Endodermal cell (in vitro differentiated cells): ENCODE data around the gene CCDC195. TPM values are rescaled to one million over a fixed set of nuclear protein-coding genes. Genes with fewer than 3 reads are reported as not detected.

ENCODE experiments used
- DNase-seq: peaks from one replicate; pipeline ENCODE4 v3.0.0-alpha.2; 2017
- H3K27ac ChIP-seq: 2 replicates; pipeline ENCODE4 v1.5.1; 2013; ENCODE audit warnings: mild to moderate bottlenecking, low read depth, low read length, moderate library complexity
- H3K27me3 ChIP-seq: 2 replicates; pipeline ENCODE4 v1.6.1; 2013; ENCODE audit warnings: mild to moderate bottlenecking, low read length, moderate library complexity; ENCODE audit not compliant: insufficient read depth, control insufficient read depth, poor library complexity, severe bottlenecking
- H3K36me3 ChIP-seq: 2 replicates; pipeline ENCODE4 v1.7.0; 2013; ENCODE audit warnings: mild to moderate bottlenecking, low read length, moderate library complexity; ENCODE audit not compliant: control insufficient read depth, insufficient read depth
- H3K4me1 ChIP-seq: one replicate; pipeline ENCODE4 v1.7.0; 2013; ENCODE audit warnings: low read length; ENCODE audit not compliant: control insufficient read depth, insufficient read depth
- H3K4me3 ChIP-seq: 2 replicates; pipeline ENCODE4 v1.5.1; 2013; ENCODE audit warnings: mild to moderate bottlenecking, low read length, moderate library complexity
- H3K9ac ChIP-seq: 2 replicates; pipeline ENCODE4 v1.6.1; 2013; ENCODE audit warnings: mild to moderate bottlenecking, low read length, moderate library complexity; ENCODE audit not compliant: poor library complexity, severe bottlenecking; ENCODE audit errors: extremely low read depth
- H3K9me3 ChIP-seq: 2 replicates; pipeline ENCODE4 v1.6.1; 2013; ENCODE audit warnings: mild to moderate bottlenecking, low read length, moderate library complexity; ENCODE audit not compliant: control insufficient read depth
- H3K27ac Mint-ChIP-seq: 2 replicates; pipeline ENCODE4 v1.8.0; 2020; ENCODE audit warnings: mixed read lengths
- H3K27me3 Mint-ChIP-seq: 2 replicates; pipeline ENCODE4 v1.8.0; 2021; ENCODE audit warnings: mild to moderate bottlenecking, mixed read lengths; ENCODE audit not compliant: insufficient read depth
- H3K36me3 Mint-ChIP-seq: 2 replicates; pipeline ENCODE4 v1.8.0; 2020; ENCODE audit warnings: low read depth, mixed read lengths
- H3K4me1 Mint-ChIP-seq: 2 replicates; pipeline ENCODE4 v1.8.0; 2020; ENCODE audit warnings: mixed read lengths
- H3K4me3 Mint-ChIP-seq: 2 replicates; pipeline ENCODE4 v1.8.0; 2020; ENCODE audit warnings: mild to moderate bottlenecking, moderate library complexity, mixed read lengths
- H3K9me3 Mint-ChIP-seq: 2 replicates; pipeline ENCODE4 v1.8.0; 2020; ENCODE audit warnings: mild to moderate bottlenecking, mixed read lengths
- WGBS, 2 experiments: methylation state at CpG; one replicate each; pipeline versions ENCODE4 v1.1.5 to v1.1.7; 2013; ENCODE audit warnings: missing lambda C conversion rate in 2 of 2, mixed read lengths in 1 of 2; ENCODE audit not compliant: insufficient coverage in 1 of 2, insufficient read length in 1 of 2; 5-methylcytosine and 5-hydroxymethylcytosine counted together
- long read RNA-seq, 4 experiments: library from polyadenylated mRNA in 2 of 4; library from RNA in 1 of 4; library from capped mRNA in 1 of 4; stranded (forward) in 3 of 4; unstranded in 1 of 4; transcript quantifications; one replicate each; pipeline ENCODE4 v2.0.0, GENCODE V29; 2020 to 2021; ENCODE audit warnings: inconsistent platforms in 1 of 4
- polyA plus RNA-seq, 2 experiments: library from polyadenylated mRNA; stranded (reverse); fragments of 50-300 nt; gene quantifications; one replicate each; pipeline ENCODE4 v1.2.3, GENCODE V29; 2013
- total RNA-seq, 2 donors: library from RNA; stranded (reverse); fragmentation: NEBNext Ultra II Directional in 1 of 2; extraction: Animal tissue kit (Norgen Biotek cat#: 25700) in 1 of 2; gene quantifications; 2 replicates in 1 of 2; 3 replicates in 1 of 2; pipeline ENCODE4 v1.2.1, GENCODE V29; 2021
- TF ChIP-seq, protein P1 (sequence below): fragments of 200-600 bp; sonication (generic); conservative IDR thresholded peaks from 2 replicates; pipeline ENCODE4 v1.5.0; 2021; ENCODE audit warnings: antibody characterized with exemption, mild to moderate bottlenecking

Gene CCDC195, protein sequence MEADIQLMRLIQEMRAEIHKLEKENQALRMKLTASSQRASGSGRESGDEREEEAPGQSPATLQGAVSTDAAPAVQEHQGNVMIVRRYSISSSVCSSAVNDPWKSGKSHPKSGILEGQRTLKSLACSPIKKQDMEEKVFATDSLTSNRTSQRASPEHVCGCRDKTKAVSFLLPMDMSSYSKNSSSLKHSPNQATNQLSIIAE
- not detected for total RNA-seq
- not detected for polyA plus RNA-seq (2013, experiment 1 of 2)
- not detected for polyA plus RNA-seq (2013, experiment 2 of 2)
- long read RNA-seq, experiment 1 = 0 reads
- long read RNA-seq, experiment 2 = 0 reads
- long read RNA-seq, experiment 3 = 0 reads
- long read RNA-seq, experiment 4 = 0 reads

DNA sequence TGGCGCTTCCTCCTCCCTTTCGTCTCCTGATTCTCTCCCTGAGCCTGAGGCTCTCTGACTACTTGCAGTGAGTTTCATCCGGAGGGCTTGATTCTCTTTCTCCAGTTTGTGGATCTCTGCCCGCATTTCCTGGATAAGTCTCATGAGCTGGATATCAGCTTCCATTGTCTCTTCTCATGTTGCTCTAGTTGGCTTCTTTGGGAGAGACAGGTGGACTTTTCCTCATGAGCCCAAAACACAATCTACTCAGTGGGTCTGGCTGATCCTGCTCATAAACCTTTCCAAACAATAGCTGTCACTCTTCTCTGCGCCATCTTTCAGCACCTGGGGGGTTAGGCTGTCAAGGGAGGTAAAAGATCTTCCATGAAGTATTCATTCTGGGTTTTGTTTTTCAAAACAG is at the start of gene CCDC195:
Gene CCDC195 (minus strand): TSS at position 165 of the 400 bp plus-strand sequence. CDS start 0 bp downstream, at position 165.
- no peaks in the 10 kb centered on the region for H3K4me1 Mint-ChIP-seq
- TF ChIP-seq, protein P1, sequence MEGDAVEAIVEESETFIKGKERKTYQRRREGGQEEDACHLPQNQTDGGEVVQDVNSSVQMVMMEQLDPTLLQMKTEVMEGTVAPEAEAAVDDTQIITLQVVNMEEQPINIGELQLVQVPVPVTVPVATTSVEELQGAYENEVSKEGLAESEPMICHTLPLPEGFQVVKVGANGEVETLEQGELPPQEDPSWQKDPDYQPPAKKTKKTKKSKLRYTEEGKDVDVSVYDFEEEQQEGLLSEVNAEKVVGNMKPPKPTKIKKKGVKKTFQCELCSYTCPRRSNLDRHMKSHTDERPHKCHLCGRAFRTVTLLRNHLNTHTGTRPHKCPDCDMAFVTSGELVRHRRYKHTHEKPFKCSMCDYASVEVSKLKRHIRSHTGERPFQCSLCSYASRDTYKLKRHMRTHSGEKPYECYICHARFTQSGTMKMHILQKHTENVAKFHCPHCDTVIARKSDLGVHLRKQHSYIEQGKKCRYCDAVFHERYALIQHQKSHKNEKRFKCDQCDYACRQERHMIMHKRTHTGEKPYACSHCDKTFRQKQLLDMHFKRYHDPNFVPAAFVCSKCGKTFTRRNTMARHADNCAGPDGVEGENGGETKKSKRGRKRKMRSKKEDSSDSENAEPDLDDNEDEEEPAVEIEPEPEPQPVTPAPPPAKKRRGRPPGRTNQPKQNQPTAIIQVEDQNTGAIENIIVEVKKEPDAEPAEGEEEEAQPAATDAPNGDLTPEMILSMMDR = no peak
- no peaks in the 10 kb centered on the region for H3K36me3 ChIP-seq
- H3K4me1 ChIP-seq = no peaks in the 10 kb centered on the region
- H3K9ac ChIP-seq = no peak within 1 kb of the TSS
- no peak within 1 kb of the TSS for H3K27ac ChIP-seq
- no peaks in the 10 kb centered on the region for H3K9me3 ChIP-seq
- H3K4me3 Mint-ChIP-seq = no peak within 1 kb of the TSS
- no peaks in the 10 kb centered on the region for H3K27me3 Mint-ChIP-seq
- H3K9me3 Mint-ChIP-seq = peaks cover 3% of the 10 kb centered on the region
- WGBS, 2 experiments = 91 to 96% methylated on average over 3 to 5 of the region's 5 CpGs
- no peaks in the 10 kb centered on the region for H3K27me3 ChIP-seq
- DNase-seq = no peak
- no peaks in the 10 kb centered on the region for H3K36me3 Mint-ChIP-seq
- H3K27ac Mint-ChIP-seq = no peak within 1 kb of the TSS
- H3K4me3 ChIP-seq = no peak within 1 kb of the TSS

GRCh38 chr2:224764565-224765236 is 48.5 kb upstream of the CCDC195 start:
- Mint-ChIP-seq H3K9me3 (peaks cover 19% of the 10 kb centered on the region), H3K4me1 (no peaks in the 10 kb centered on the region), H3K27me3 (no peaks in the 10 kb centered on the region), H3K4me3 (no peak overlapping the region), H3K36me3 (peaks cover 2% of the 10 kb centered on the region), H3K27ac (no peak overlapping the region)
- no peaks in the 10 kb centered on the region for H3K4me1 ChIP-seq
- H3K4me3 ChIP-seq = no peak overlapping the region
- peaks cover under 1% of the 10 kb centered on the region for H3K9me3 ChIP-seq
- H3K27me3 ChIP-seq = no peaks in the 10 kb centered on the region
- H3K9ac ChIP-seq = no peak overlapping the region
- 100% methylated on average over 1 of the region's 2 CpGs; no CpG with 5 or more reads in 1 of the 2 experiments for WGBS, 2 experiments
- no peaks in the 10 kb centered on the region for H3K36me3 ChIP-seq
- TF ChIP-seq, protein P1 = no peak
- no peak overlapping the region for H3K27ac ChIP-seq
- DNase-seq = no peak

DNA sequence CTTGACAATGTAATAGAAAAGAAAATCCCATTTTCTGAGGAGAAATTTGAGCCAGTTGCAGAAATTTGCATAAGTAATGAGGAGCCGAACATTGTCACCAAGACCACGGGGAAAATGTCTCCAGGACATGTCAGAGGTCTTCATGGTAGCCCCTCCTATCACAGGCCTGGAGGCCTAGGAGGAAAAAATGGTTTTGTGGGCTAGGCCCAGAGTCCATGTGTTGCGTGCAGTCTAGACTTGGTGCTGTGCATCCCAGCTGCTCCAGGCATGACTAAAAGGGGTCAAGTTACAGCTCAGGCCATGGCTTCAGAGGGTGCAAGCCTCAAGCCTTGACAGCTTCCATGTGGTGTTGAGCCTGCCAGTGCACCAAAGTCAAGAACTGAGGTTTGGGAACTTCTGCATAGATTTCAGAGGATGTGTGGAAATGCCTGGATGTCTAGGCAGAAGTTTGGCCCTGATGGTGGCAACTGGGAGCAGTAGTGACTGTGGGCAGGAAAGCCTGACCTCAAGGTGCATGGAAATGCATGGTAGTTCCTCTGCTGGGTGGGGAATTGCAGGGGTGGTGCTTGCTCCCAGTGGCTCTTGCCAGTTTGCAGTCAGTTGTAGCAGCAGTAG is 41.9 kb upstream of the CCDC195 start:
- Histone ChIP-seq H3K9me3 (peaks cover 23% of the 10 kb centered on the region), H3K4me3 (no peak overlapping the region), H3K27me3 (no peaks in the 10 kb centered on the region), H3K27ac (no peak overlapping the region), H3K9ac (no peak overlapping the region), H3K4me1 (no peaks in the 10 kb centered on the region), H3K36me3 (no peaks in the 10 kb centered on the region)
- TF ChIP-seq, protein P1 = no peak
- Mint-ChIP-seq H3K27ac (no peak overlapping the region), H3K9me3 (peaks cover 58% of the 10 kb centered on the region), H3K4me3 (no peak overlapping the region), H3K36me3 (peaks cover 2% of the 10 kb centered on the region), H3K27me3 (no peaks in the 10 kb centered on the region), H3K4me1 (no peaks in the 10 kb centered on the region)
- 84 to 89% methylated on average over 3 of the region's 3 CpGs for WGBS, 2 experiments
- no peak for DNase-seq
